ENCODE data around the gene GHR.
A peak's percentile ranks its signal among the peaks of the same experiment; 100 is the strongest.

Gene GHR

GRCh38 chr5:42753099-42753498, 329.9 kb downstream of the GHR start:
- Mint-ChIP-seq H3K36me3 (ENCODE audit: low read depth) (no peaks in the 10 kb centered on the region), H3K27ac (no peak overlapping the region), H3K9me3 (no peaks in the 10 kb centered on the region), H3K27me3 (ENCODE audit: low read depth, poor library complexity) (peaks cover 3% of the 10 kb centered on the region), H3K4me1 (no peaks in the 10 kb centered on the region), H3K4me3 (no peak overlapping the region)
- no peak for TF ChIP-seq CTCF (IDR thresholded peaks at IDR 0.05)
- DNase-seq, result no peak

- DNase-seq, result no peak
- Mint-ChIP-seq H3K9me3 (no peaks in the 10 kb centered on the region), H3K27ac (no peak within 1 kb of the TSS), H3K27me3 (ENCODE audit: low read depth, poor library complexity) (no peaks in the 10 kb centered on the region), H3K4me3 (peak within 1 kb of the TSS; percentile 49), H3K4me1 (no peaks in the 10 kb centered on the region), H3K36me3 (ENCODE audit: low read depth) (no peaks in the 10 kb centered on the region)
- no peak for TF ChIP-seq CTCF (IDR thresholded peaks at IDR 0.05)
Observed at GRCh38 chr5:42756606-42757601, 333.7 kb downstream of the GHR start, which contains the start of gene CCDC152. CCDC152 (plus strand) TSS chr5:42756818; CDS start chr5:42759122, 2,304 bp downstream.

- Mint-ChIP-seq H3K27me3 (ENCODE audit: low read depth, poor library complexity) (no peaks in the 10 kb centered on the region), H3K9me3 (no peaks in the 10 kb centered on the region), H3K36me3 (ENCODE audit: low read depth) (no peaks in the 10 kb centered on the region), H3K27ac (no peak overlapping the region), H3K4me1 (no peaks in the 10 kb centered on the region), H3K4me3 (no peak overlapping the region)
- DNase-seq, result no peak
- TF ChIP-seq CTCF (IDR thresholded peaks at IDR 0.05), result no peak
Observed at GRCh38 chr5:42759456-42759855, 336.2 kb downstream of the GHR start.

GRCh38 chr5:42760426-42760825, 337.2 kb downstream of the GHR start:
- no peak for DNase-seq
- no peak overlapping the region for H3K4me3 Mint-ChIP-seq
- H3K36me3 Mint-ChIP-seq (ENCODE audit: low read depth), result peaks cover 4% of the 10 kb centered on the region
- H3K4me1 Mint-ChIP-seq, result no peaks in the 10 kb centered on the region
- H3K27ac Mint-ChIP-seq, result no peak overlapping the region
- TF ChIP-seq CTCF (IDR thresholded peaks at IDR 0.05), result no peak
- H3K27me3 Mint-ChIP-seq (ENCODE audit: low read depth, poor library complexity), result no peaks in the 10 kb centered on the region
- peaks cover 4% of the 10 kb centered on the region for H3K9me3 Mint-ChIP-seq

- DNase-seq, result no peak
- no peaks in the 10 kb centered on the region for H3K27me3 Mint-ChIP-seq (ENCODE audit: low read depth, poor library complexity)
- H3K36me3 Mint-ChIP-seq (ENCODE audit: low read depth), result peaks cover 4% of the 10 kb centered on the region
- H3K4me3 Mint-ChIP-seq, result no peak overlapping the region
- H3K4me1 Mint-ChIP-seq, result no peaks in the 10 kb centered on the region
- H3K9me3 Mint-ChIP-seq, result peaks cover 4% of the 10 kb centered on the region
- TF ChIP-seq CTCF (IDR thresholded peaks at IDR 0.05), result no peak
- H3K27ac Mint-ChIP-seq, result no peak overlapping the region
Observed at GRCh38 chr5:42761791-42762190, 338.6 kb downstream of the GHR start.

Data from nephron progenitor cell (in vitro differentiated cells).